Testis (tissue), 3 donors: ENCODE measurements around the gene PGP. TPM values are rescaled to one million over a fixed set of nuclear protein-coding genes. Genes with fewer than 3 reads are reported as not detected.
A peak's percentile ranks its signal among the peaks of the same experiment; 100 is the strongest.

Experiments used
- DNase-seq: peaks from one replicate; pipeline ENCODE4 v3.0.0-alpha.2; 2019
- H3K27ac ChIP-seq, 2 donors: fragments of 200-600 bp; sonication (generic); one replicate each; pipeline ENCODE4 v1.5.1; 2019
- H3K27me3 ChIP-seq: fragments of 200-600 bp; sonication (generic); one replicate; pipeline ENCODE4 v1.5.1; 2019
- H3K36me3 ChIP-seq: fragments of 200-600 bp; sonication (generic); one replicate; pipeline ENCODE4 v1.5.1; 2017; ENCODE audit warnings: low read depth; ENCODE audit errors: missing control alignments
- H3K4me1 ChIP-seq: fragments of 200-600 bp; sonication (generic); one replicate; pipeline ENCODE4 v1.5.1; 2019
- H3K4me3 ChIP-seq, 2 donors: fragments of 200-600 bp; sonication (generic); one replicate each; pipeline ENCODE4 v1.5.1; 2017 to 2019
- H3K9me3 ChIP-seq: fragments of 200-600 bp; sonication (generic); one replicate; pipeline ENCODE4 v1.5.1; 2017
- POLR2A ChIP-seq: fragments of 450-650 bp; IDR thresholded peaks from one replicate; pipeline ENCODE4 v1.6.1; 2017; ENCODE audit warnings: antibody characterized with exemption, mild to moderate bottlenecking, moderate library complexity
- WGBS, 2 donors: methylation state at CpG; one replicate each; pipeline ENCODE4 v1.1.5; 2018; 5-methylcytosine and 5-hydroxymethylcytosine counted together
- intact Hi-C: fragments of 100-400 bp; cut with DNase I; formaldehyde crosslinking; loops from one replicate; pipeline ENCODE4 v1.15.1; 2023; ENCODE audit warnings: low total_unique reads
- polyA plus RNA-seq: library from polyadenylated mRNA; stranded (reverse); fragments of 350-450 nt; fragmentation: Illumina TruSeq; extraction: RNeasy Lipid Tissue Mini Kit (QIAGEN cat#74804); gene quantifications from one replicate; pipeline ENCODE4 v1.2.3, GENCODE V29; 2014; ENCODE audit warnings: low read depth, low replicate concordance; ENCODE audit not compliant: insufficient read depth
- total RNA-seq, 2 donors: library from RNA; depleted of rRNA; stranded (reverse); fragments of >200 nt; gene quantifications; one replicate each; pipeline ENCODE4 v1.2.3, GENCODE V29; 2016
- TF ChIP-seq, protein P1 (sequence below), 3 experiments: fragments of 450-650 bp in 2 of 3; fragments of 200-600 bp in 1 of 3; sonication (generic) in 1 of 3; IDR thresholded peaks; one replicate each; pipeline ENCODE4 v1.5.1; 2016 to 2019; ENCODE audit warnings: antibody characterized with exemption in 3 of 3, mild to moderate bottlenecking in 2 of 3, moderate library complexity in 1 of 3

Gene PGP
- total and polyA plus RNA-seq, 3 donors from 2014 or later, result 50.0 to 118 (median 56.3) TPM

DNA sequence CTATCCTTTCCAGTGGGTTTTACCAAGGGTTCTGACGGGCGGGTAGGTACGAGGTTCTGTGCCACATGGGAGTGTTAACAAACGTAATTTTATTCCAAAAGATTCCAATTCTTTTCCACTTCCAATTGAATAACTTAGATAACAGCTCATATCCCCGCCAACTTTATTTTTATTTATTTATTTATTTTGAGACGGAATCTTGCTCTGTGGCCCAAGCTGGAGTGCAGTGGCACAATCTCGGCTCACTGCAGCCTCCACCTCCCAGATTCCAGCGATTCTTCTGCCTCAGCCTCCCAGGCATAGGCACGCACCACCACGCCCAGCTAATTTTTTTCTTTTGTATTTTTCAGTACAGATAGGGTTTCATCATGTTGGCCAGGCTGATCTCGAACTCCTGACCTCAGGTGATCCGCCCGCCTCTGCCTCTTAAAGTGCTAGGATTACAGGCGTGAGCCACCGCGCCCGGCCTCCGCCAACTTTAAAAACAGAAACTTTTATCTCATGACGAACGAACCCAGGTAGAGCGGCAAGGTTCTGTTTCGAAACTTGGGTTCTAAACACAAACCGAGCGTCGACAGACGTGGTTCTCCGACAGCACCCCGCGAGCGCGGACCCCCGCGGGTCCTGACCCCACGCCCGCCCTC is 36.1 kb upstream of the PGP start:
- TF ChIP-seq, protein P1, sequence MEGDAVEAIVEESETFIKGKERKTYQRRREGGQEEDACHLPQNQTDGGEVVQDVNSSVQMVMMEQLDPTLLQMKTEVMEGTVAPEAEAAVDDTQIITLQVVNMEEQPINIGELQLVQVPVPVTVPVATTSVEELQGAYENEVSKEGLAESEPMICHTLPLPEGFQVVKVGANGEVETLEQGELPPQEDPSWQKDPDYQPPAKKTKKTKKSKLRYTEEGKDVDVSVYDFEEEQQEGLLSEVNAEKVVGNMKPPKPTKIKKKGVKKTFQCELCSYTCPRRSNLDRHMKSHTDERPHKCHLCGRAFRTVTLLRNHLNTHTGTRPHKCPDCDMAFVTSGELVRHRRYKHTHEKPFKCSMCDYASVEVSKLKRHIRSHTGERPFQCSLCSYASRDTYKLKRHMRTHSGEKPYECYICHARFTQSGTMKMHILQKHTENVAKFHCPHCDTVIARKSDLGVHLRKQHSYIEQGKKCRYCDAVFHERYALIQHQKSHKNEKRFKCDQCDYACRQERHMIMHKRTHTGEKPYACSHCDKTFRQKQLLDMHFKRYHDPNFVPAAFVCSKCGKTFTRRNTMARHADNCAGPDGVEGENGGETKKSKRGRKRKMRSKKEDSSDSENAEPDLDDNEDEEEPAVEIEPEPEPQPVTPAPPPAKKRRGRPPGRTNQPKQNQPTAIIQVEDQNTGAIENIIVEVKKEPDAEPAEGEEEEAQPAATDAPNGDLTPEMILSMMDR (IDR thresholded peaks at IDR 0.05), result no peak
- TF ChIP-seq POLR2A, result no peak
- DNase-seq, result peak; percentile 44

DNA sequence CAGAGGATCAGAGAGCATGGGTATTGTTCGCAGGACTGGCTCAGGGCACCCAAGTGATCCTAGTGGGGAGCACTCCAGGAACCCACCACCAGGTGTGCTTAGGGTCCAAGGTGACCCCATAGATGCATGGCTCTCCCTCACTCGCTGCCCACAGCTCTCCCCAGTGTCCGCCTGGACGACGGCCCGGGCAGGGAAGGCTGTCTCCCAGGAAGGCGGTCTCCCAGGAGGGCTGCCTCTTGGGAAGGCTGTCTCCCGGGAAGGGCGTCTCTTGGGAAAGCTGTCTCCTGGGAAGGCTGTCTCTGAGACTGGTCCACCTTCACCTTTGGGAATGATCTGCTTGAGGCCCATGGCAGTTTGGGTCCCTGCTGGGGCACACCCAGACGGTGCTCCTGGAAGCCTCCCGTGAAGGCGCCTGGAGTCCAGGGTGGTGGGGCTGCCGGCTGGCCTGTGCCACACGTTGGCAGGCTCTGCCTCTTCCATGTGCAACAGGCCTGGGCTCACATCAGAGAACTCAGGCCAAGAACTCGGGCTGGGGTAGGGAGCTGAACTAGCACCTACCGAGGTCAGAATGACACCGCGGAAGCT is 31.8 kb upstream of the PGP start:
- intact Hi-C loops, result no loop called here
- H3K4me3 ChIP-seq, result no peak overlapping the region
- no peak for DNase-seq
- no peak overlapping the region for H3K27ac ChIP-seq
- H3K4me1 ChIP-seq, result peaks cover 6% of the 10 kb centered on the region
- no peaks in the 10 kb centered on the region for H3K36me3 ChIP-seq
- WGBS, 2 donors, result 91 to 93% methylated on average over 11 to 18 of the region's 18 CpGs
- no peaks in the 10 kb centered on the region for H3K27me3 ChIP-seq
- H3K9me3 ChIP-seq, result no peaks in the 10 kb centered on the region
- TF ChIP-seq, protein P1 (IDR thresholded peaks at IDR 0.05), result no peak
- TF ChIP-seq POLR2A, result no peak

More for the DNA sequence above, 36.1 kb upstream of the PGP start:
- Histone ChIP-seq H3K27me3 (no peaks in the 10 kb centered on the region), H3K27ac (peak overlapping the region; percentile 55 to 88), H3K4me1 (peaks cover 14% of the 10 kb centered on the region), H3K9me3 (no peaks in the 10 kb centered on the region), H3K36me3 (no peaks in the 10 kb centered on the region), H3K4me3 (peak overlapping the region; percentile 70 to 91)
- 2% methylated on average over 22 to 31 of the region's 35 CpGs for WGBS, 2 donors
- intact Hi-C loops, result loop anchor here (10.0 kb wide), 1 partner anchor 96 kb away; the partner anchor contains the start of gene TRAF7

DNA sequence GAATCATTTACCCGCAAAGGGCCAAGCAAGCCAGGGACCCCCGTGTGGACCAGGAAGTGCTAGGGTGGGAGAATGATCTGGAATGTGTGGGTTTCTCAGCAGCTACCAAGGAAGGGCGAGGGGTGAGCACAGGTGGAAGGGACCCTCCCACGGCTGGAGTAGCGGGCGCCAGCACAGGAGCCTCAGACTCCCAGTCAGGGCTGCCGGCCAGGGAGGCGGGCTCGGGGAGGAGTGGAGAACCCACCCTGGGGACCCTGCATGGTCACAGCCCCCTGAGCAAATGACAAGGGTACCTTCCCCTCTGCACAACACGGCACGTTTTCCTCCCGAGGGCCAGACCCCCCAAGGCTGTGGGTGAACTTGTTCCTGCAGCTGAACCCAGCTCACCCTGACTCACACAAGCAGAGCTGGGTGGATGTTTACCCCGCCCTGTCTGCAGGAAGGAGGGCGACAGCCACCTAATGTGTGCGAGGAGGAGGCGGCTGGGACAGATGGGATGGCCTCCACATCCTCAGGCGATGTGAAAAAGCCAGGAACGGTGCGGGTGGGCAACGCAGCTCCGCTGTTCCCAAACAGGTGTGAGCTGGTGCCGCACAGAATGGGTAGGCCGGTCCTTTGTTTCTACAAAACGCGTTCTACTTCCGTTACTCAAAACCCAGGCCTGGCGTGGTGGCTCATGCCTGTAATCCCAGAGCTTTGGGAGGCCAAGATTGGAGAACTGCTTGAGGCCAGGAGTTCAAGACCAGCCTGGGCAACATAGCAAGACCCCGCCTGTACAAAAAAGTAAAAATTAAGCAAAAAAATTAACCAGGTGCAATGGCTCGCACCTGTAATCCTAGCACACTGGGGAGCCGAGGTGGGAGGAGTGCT is 30.5 kb upstream of the PGP start:
- no peak overlapping the region for H3K27ac ChIP-seq
- H3K36me3 ChIP-seq, result no peaks in the 10 kb centered on the region
- intact Hi-C loops, result no loop called here
- H3K4me1 ChIP-seq, result peaks cover under 1% of the 10 kb centered on the region
- 94 to 96% methylated on average over 20 to 30 of the region's 30 CpGs for WGBS, 2 donors
- no peaks in the 10 kb centered on the region for H3K27me3 ChIP-seq
- no peak for DNase-seq
- no peaks in the 10 kb centered on the region for H3K9me3 ChIP-seq
- TF ChIP-seq, protein P1 (IDR thresholded peaks at IDR 0.05), result no peak
- TF ChIP-seq POLR2A, result no peak
- H3K4me3 ChIP-seq, result no peak overlapping the region

DNA sequence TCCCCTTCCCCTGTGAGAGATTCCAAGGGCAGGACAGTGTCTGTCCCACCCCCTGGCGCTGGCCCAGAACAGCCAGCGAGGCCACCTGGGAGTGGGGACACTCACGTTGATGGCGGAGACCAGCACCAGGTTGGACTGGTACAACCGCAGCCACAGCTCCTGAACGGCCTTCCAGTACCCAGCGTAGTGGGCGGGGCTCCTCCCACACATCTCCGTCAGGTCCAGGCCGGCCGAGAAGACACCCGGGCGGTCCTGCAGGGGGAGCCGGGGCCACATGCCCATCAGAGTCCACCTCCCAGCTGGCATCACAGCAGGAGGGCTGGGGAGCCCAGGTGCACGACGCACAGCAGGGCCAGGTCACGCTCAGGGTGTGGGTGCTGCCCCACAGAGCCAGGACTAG is 29.7 kb upstream of the PGP start:
- 74 to 92% methylated on average over 5 to 16 of the region's 17 CpGs for WGBS, 2 donors
- Histone ChIP-seq H3K27ac (no peak overlapping the region), H3K4me1 (no peaks in the 10 kb centered on the region), H3K27me3 (no peaks in the 10 kb centered on the region), H3K4me3 (no peak overlapping the region), H3K9me3 (no peaks in the 10 kb centered on the region), H3K36me3 (no peaks in the 10 kb centered on the region)
- no peak for TF ChIP-seq POLR2A
- TF ChIP-seq, protein P1 (IDR thresholded peaks at IDR 0.05), result no peak
- peak; percentile 59 for DNase-seq
- intact Hi-C loops, result no loop called here
